Osteoblast (primary cell): ENCODE data around the gene TRIML2. TPM values are rescaled to one million over a fixed set of nuclear protein-coding genes. Genes with fewer than 3 reads are reported as not detected.

ENCODE experiments used
- DNase-seq: peaks from one replicate; pipeline ENCODE4 v3.0.0; 2011; ENCODE audit warnings: low spot score, mixed read lengths; ENCODE audit not compliant: insufficient read length; ENCODE audit errors: missing footprints
- H2AFZ ChIP-seq: 2 replicates; pipeline ENCODE4 v1.6.0; 2011; ENCODE audit warnings: mild to moderate bottlenecking, low read length
- H3K27ac ChIP-seq: 2 replicates; pipeline ENCODE4 v1.5.1; 2011; ENCODE audit warnings: mild to moderate bottlenecking, low read depth, low read length, moderate library complexity
- H3K27me3 ChIP-seq: 2 replicates; pipeline ENCODE4 v1.6.0; 2012; ENCODE audit warnings: mild to moderate bottlenecking, control low read depth, inconsistent platforms, low read length, moderate library complexity; ENCODE audit not compliant: insufficient read depth
- H3K36me3 ChIP-seq: 2 replicates; pipeline ENCODE4 v1.5.1; 2011; ENCODE audit warnings: mild to moderate bottlenecking, low read length, control low read depth, moderate library complexity; ENCODE audit not compliant: insufficient read depth
- H3K4me1 ChIP-seq: 2 replicates; pipeline ENCODE4 v1.5.1; 2011; ENCODE audit warnings: mild to moderate bottlenecking, low read length, control low read depth, moderate library complexity; ENCODE audit not compliant: insufficient read depth
- H3K4me2 ChIP-seq: 2 replicates; pipeline ENCODE4 v1.6.0; 2011; ENCODE audit warnings: mild to moderate bottlenecking, low read length; ENCODE audit not compliant: insufficient read depth
- H3K4me3 ChIP-seq: fragments of 200-600 bp; sonication (generic); 3 replicates; pipeline ENCODE4 v1.5.1; 2012; ENCODE audit warnings: mild to moderate bottlenecking, low read length, inconsistent platforms; ENCODE audit not compliant: insufficient read depth
- H3K79me2 ChIP-seq: 2 replicates; pipeline ENCODE4 v1.6.0; 2012; ENCODE audit warnings: mild to moderate bottlenecking, low read length, control low read depth, inconsistent platforms; ENCODE audit not compliant: insufficient read depth
- H3K9me3 ChIP-seq: 2 replicates; pipeline ENCODE4 v1.5.1; 2011; ENCODE audit warnings: low read depth, low read length, control low read depth
- H4K20me1 ChIP-seq: 2 replicates; pipeline ENCODE4 v1.6.0; 2012; ENCODE audit warnings: mild to moderate bottlenecking, low read length, control low read depth; ENCODE audit not compliant: insufficient read depth
- CTCF ChIP-seq: IDR thresholded peaks from 2 replicates; pipeline ENCODE4 v1.5.1; 2011; ENCODE audit warnings: mild to moderate bottlenecking, low read depth, low read length, moderate library complexity; ENCODE audit errors: extremely low read depth
- total RNA-seq: library from RNA; depleted of rRNA; stranded (reverse); fragments of >200 nt; gene quantifications from 2 replicates; pipeline ENCODE4 v1.2.3, GENCODE V29; 2012

Gene TRIML2
- total RNA-seq, 1 donor: not detected

GRCh38 chr4:188147176-188147575 lies 37.8 kb upstream of the TRIML2 start:
- no peaks in the 10 kb centered on the region for H3K27me3 ChIP-seq

GRCh38 chr4:188146618-188147017 lies 37.2 kb upstream of the TRIML2 start:
- Histone ChIP-seq H3K79me2 (no peaks in the 10 kb centered on the region), H3K4me2 (no peak overlapping the region), H3K36me3 (no peaks in the 10 kb centered on the region), H3K27ac (no peak overlapping the region), H3K4me1 (no peaks in the 10 kb centered on the region), H3K9me3 (no peaks in the 10 kb centered on the region), H2AFZ (no peak overlapping the region), H4K20me1 (no peaks in the 10 kb centered on the region), H3K27me3 (no peaks in the 10 kb centered on the region), H3K4me3 (no peak overlapping the region)
- no peak for TF ChIP-seq CTCF
- no peak for DNase-seq

More at GRCh38 chr4:188147176-188147575, 37.8 kb upstream of the TRIML2 start:
- Histone ChIP-seq H3K9me3 (no peaks in the 10 kb centered on the region), H3K79me2 (no peaks in the 10 kb centered on the region), H2AFZ (no peak overlapping the region), H4K20me1 (no peaks in the 10 kb centered on the region), H3K4me2 (no peak overlapping the region), H3K27ac (no peak overlapping the region), H3K4me1 (no peaks in the 10 kb centered on the region), H3K4me3 (no peak overlapping the region), H3K36me3 (no peaks in the 10 kb centered on the region)
- no peak for DNase-seq
- no peak for TF ChIP-seq CTCF

- Histone ChIP-seq H3K79me2 (no peaks in the 10 kb centered on the region), H3K4me1 (no peaks in the 10 kb centered on the region), H3K4me3 (no peak overlapping the region), H3K36me3 (no peaks in the 10 kb centered on the region), H3K27ac (no peak overlapping the region), H3K4me2 (no peak overlapping the region), H3K27me3 (no peaks in the 10 kb centered on the region), H2AFZ (no peak overlapping the region), H3K9me3 (no peaks in the 10 kb centered on the region), H4K20me1 (no peaks in the 10 kb centered on the region)
- TF ChIP-seq CTCF: no peak
- DNase-seq: peak; percentile 76
Observed at GRCh38 chr4:188145601-188146000, 36.2 kb upstream of the TRIML2 start.

- no peak overlapping the region for H2AFZ ChIP-seq
- no peaks in the 10 kb centered on the region for H3K79me2 ChIP-seq
- H4K20me1 ChIP-seq: no peaks in the 10 kb centered on the region
- no peak overlapping the region for H3K27ac ChIP-seq
- no peaks in the 10 kb centered on the region for H3K4me1 ChIP-seq
- H3K4me2 ChIP-seq: no peak overlapping the region
- no peak for DNase-seq
- no peaks in the 10 kb centered on the region for H3K36me3 ChIP-seq
- H3K4me3 ChIP-seq: no peak overlapping the region
- no peak for TF ChIP-seq CTCF
- no peaks in the 10 kb centered on the region for H3K27me3 ChIP-seq
- H3K9me3 ChIP-seq: no peaks in the 10 kb centered on the region
Observed at GRCh38 chr4:188143731-188144130, 34.3 kb upstream of the TRIML2 start.
